Esophagus (tissue), 2 donors: ENCODE measurements around the gene FBXL20. TPM values are rescaled to one million over a fixed set of nuclear protein-coding genes. Genes with fewer than 3 reads are reported as not detected.

Experiments used
- H3K27ac ChIP-seq, 2 donors: one replicate each; pipeline ENCODE4 v1.5.1; 2013; ENCODE audit warnings: low read depth in 2 of 2, mild to moderate bottlenecking in 2 of 2, inconsistent platforms in 1 of 2, low read length in 1 of 2, moderate library complexity in 1 of 2
- H3K27me3 ChIP-seq, 2 donors: one replicate each; pipeline ENCODE4 v1.6.1; 2013; ENCODE audit warnings: low read length in 2 of 2, control low read depth in 1 of 2, mild to moderate bottlenecking in 1 of 2; ENCODE audit not compliant: insufficient read depth in 2 of 2, control insufficient read depth in 1 of 2
- H3K36me3 ChIP-seq, 2 donors: one replicate each; pipeline ENCODE4 v1.6.1; 2013; ENCODE audit warnings: low read length in 1 of 2; ENCODE audit not compliant: control insufficient read depth in 2 of 2, insufficient read depth in 2 of 2
- H3K4me1 ChIP-seq, 2 donors: one replicate each; pipeline ENCODE4 v1.6.1; 2013; ENCODE audit warnings: low read length in 1 of 2; ENCODE audit not compliant: control insufficient read depth in 2 of 2, insufficient read depth in 2 of 2
- H3K4me3 ChIP-seq, 2 donors: one replicate each; pipeline ENCODE4 v1.5.1; 2013; ENCODE audit warnings: low read length in 2 of 2, mild to moderate bottlenecking in 2 of 2, low read depth in 1 of 2, moderate library complexity in 1 of 2
- H3K9me3 ChIP-seq, 2 donors: one replicate each; pipeline ENCODE4 v1.6.1; 2013; ENCODE audit warnings: mild to moderate bottlenecking in 2 of 2, low read depth in 1 of 2, low read length in 1 of 2, moderate library complexity in 1 of 2; ENCODE audit not compliant: control insufficient read depth in 2 of 2, insufficient read depth in 1 of 2
- WGBS, 2 donors: extraction: QIAGEN DNeasy Blood & Tissue Kit; methylation state at CpG; one replicate each; pipeline ENCODE4 v1.1.7; 2013; 5-methylcytosine and 5-hydroxymethylcytosine counted together
- polyA plus RNA-seq, 2 donors: library from polyadenylated mRNA; stranded (reverse); fragments of 200-250 nt; gene quantifications; one replicate each; pipeline ENCODE4 v1.2.3, GENCODE V29; 2013
- donor health status: healthy with polysubstance abuse.
- donor health status: Bipolar disorder and iron deficiency.

The FBXL20 gene
- polyA plus RNA-seq, 2 donors: 2.3 to 3.8 TPM

DNA sequence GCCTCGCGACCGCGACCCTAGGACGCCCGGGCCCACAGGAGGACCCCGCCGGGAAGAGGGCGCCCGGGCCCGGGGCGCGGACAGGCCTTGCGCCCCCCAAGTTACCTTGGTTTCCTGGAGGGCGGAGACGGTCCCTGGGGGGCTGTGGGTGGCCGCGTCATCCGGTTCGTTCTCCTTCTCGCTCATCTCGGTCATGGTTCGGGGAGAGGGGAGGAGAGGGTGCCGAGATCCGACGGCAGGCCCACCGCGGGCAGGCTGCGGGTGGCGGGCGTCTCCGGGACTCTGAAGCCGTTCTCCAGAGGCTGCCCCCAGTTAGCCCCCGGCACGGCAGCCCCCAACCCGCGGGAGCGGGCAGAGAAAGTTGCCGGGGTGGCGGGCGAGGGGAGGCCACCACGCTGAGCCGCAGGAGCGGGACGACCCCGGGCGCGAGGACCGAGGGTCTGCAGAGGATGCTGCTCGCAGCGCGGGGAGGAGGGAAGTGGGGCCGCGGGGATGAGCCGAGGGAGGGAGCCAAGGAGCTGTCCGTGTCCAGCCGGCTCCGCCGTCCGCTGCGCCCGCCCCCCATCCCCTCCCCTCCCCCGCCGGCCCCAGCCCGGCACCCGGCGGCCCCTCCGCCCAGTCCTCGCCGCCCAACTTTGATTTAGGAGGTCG, 176.0 kb downstream of the FBXL20 start, which contains the start of gene STAC2:
TSS of gene STAC2 (minus strand) at position 638 of the 651 bp plus-strand sequence. CDS start at position 195, 443 bp downstream.
- Histone ChIP-seq H3K36me3 (no peaks in the 10 kb centered on the region), H3K4me1 (peaks cover 6% of the 10 kb centered on the region in 2 donors), H3K4me3 (peak within 1 kb of the TSS; percentile 25), H3K27ac (no peak within 1 kb of the TSS), H3K27me3 (peaks cover 0 to 11% of the 10 kb centered on the region in 2 donors), H3K9me3 (no peaks in the 10 kb centered on the region)
- 3% methylated on average over 35 to 71 of the region's 71 CpGs for WGBS, 2 donors

DNA sequence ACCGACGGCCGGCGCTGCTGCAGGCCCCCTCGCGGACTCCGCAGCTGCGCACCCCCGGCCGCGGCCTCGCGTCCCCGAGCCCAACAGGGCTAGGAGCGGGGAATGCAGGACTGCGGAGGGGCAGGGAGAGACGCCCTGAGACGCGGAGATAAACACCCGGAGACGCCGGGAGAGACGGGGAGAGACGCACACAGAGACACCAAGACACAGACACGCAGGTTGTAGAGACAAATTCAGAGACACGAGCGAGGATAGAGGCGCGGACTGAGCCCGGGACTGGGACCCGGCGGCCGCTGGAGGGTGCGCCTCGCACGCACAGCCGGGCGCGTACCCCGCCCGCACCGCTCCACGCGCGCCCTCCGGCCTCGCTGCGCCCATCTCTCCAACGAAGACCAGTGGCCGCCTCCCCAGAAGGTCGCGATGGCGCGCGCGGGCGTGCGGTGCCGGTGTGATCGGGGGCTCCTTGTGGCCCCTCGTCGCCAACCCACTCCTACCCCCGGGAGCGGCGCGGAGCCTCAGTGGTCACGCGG, 176.6 kb downstream of the FBXL20 start:
- 3% methylated on average over 55 to 68 of the region's 68 CpGs for WGBS, 2 donors
- Histone ChIP-seq H3K27me3 (peaks cover 0 to 11% of the 10 kb centered on the region in 2 donors), H3K4me3 (peak overlapping the region; percentile 25), H3K4me1 (peaks cover 6% of the 10 kb centered on the region in 2 donors), H3K36me3 (no peaks in the 10 kb centered on the region), H3K27ac (no peak overlapping the region), H3K9me3 (no peaks in the 10 kb centered on the region)

DNA sequence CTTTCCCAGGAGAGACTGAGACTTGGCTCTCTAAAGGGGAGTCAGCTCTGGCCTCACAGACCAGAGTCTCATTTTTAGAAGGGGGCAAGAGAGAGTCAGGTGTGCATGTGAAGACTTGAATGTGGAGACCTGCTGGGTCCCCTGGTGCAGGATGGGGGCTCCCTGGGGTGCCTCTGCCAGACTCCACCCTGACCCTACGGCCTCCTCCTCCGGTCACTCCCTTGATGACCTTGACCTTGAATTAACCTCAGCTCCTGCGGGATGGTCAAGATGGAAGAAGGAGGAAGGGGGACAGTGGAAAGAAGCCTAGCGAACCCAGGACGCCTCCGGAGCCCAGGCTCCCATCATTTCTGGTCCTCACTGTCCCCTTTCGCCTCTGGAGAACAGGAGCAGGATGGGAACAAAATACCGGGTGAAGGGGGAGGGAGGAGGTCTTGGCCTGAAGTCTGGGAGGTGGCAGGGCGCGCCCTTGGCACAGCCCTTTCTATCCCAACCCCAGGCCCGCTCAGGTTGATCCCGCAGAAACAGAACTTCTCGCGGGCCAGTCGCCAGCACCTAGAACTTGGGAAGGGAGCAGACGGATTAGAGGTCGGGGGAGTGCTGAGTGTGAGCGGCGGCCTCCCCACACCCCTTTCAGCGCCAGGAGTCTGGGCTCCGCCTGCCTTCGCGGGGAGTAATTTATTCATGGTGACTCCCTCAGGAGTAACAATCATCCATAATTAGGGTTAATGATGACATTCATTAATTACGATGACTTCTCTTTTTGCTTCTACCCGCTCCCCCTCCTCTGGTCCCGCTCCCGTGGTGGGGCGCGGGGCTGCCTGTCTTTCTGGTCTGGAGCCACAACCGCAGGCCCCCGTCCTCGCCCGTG, 177.3 kb downstream of the FBXL20 start:
- peak overlapping the region in 1 of 2 donors; percentile 25 for H3K4me3 ChIP-seq
- no peaks in the 10 kb centered on the region for H3K36me3 ChIP-seq
- 37 to 38% methylated on average over 30 to 33 of the region's 33 CpGs for WGBS, 2 donors
- peaks cover 6% of the 10 kb centered on the region in 2 donors for H3K4me1 ChIP-seq
- H3K27ac ChIP-seq: no peak overlapping the region
- H3K9me3 ChIP-seq: no peaks in the 10 kb centered on the region
- H3K27me3 ChIP-seq: peaks cover 0 to 11% of the 10 kb centered on the region in 2 donors

DNA sequence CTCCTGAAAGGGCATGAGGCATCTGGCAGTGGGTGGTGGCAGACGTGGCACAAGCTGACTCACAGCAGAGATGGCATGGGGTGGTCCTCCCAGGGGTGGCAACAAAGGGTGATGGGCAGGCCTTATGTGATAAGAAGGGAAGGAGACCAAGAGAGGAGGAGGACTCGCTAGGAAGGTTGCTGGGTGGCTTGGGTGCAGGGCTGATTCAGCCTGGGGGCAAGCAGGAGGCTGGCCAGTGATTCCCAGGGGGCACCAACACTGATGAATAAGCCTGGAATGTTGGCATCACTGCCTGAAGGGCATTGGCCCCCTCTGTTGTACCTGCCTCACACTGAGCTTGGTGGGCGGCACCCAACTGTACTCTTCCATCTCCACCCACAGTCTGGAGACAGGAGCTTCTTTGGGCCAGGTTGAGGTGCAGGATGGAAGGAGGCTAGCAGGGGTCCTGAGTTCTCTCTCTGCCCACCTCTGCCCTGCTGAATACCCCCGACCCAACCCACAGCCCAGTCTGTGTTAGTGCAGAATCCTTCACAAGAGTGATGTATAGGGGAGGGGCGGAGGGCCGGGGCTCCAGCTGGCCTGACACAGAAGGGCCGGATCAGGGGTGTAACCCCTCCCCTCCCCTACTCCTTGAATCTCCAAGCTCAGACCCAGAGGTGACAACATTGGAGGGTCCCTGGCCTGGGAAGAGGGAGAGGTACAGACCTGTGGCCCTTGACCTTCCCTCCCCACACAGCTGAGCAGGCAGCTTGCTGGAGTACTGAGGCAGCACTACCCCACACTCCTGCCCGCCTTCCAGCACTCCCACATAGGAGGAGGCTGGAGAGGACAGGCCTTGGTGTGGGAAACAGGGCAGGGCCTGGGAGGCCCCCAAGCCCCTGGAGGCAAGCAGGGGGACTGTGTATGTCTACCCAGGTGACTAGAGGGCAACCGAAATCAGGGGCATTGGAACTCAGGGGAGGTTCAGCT, 178.3 kb downstream of the FBXL20 start:
- H3K9me3 ChIP-seq: no peaks in the 10 kb centered on the region
- H3K27me3 ChIP-seq: peaks cover 0 to 11% of the 10 kb centered on the region in 2 donors
- no peak overlapping the region for H3K27ac ChIP-seq
- no peak overlapping the region for H3K4me3 ChIP-seq
- H3K4me1 ChIP-seq: peaks cover 6% of the 10 kb centered on the region in 2 donors
- 77 to 78% methylated on average over 9 of the region's 9 CpGs for WGBS, 2 donors
- H3K36me3 ChIP-seq: no peaks in the 10 kb centered on the region

DNA sequence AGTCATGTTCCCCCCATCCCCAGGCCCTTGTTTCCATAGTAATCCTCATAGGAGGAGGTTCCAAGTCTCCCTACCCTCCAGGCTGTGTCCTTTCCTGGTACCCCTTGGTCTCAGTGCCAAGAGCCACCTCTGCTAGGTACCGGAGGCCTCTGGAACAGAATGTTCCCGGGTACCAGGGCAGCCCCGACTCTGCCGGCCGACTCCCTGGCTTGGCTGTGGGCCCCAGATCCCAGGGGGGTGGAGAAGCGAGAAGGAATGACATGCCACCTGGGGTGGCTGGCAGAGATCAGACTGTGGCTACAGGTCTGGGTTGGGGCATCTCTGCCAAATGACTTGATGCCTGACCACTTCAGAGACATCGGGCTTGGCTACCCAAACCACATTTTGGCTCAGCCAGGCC, 179.3 kb downstream of the FBXL20 start:
- no peaks in the 10 kb centered on the region for H3K36me3 ChIP-seq
- no peak overlapping the region for H3K27ac ChIP-seq
- peaks cover 6% of the 10 kb centered on the region in 2 donors for H3K4me1 ChIP-seq
- no peak overlapping the region for H3K4me3 ChIP-seq
- peaks cover 0 to 11% of the 10 kb centered on the region in 2 donors for H3K27me3 ChIP-seq
- WGBS, 2 donors: 58 to 71% methylated on average over 7 of the region's 7 CpGs
- H3K9me3 ChIP-seq: no peaks in the 10 kb centered on the region

DNA sequence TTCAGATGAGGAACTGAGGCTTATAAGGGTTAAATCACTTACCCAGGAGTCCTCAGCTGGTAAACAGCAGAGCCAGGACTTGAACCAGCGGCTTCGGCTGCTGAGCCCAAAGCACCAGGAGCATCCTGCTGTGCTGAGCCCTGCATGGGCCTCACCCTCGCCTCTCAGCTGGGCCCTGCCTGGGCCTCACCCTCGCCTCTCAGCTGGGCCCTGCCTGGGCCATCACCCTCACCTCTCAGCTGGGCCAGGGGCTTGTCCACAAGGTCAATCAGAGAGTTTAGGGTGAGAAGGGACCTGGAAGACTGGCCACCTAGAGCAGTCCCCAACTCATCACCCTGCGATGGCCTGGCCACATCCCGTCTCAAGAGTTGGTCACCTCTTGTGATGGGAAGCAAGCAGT, 179.9 kb downstream of the FBXL20 start:
- H3K36me3 ChIP-seq: no peaks in the 10 kb centered on the region
- peaks cover 0 to 11% of the 10 kb centered on the region in 2 donors for H3K27me3 ChIP-seq
- H3K4me1 ChIP-seq: peaks cover 6% of the 10 kb centered on the region in 2 donors
- H3K9me3 ChIP-seq: no peaks in the 10 kb centered on the region
- H3K27ac ChIP-seq: no peak overlapping the region
- no peak overlapping the region for H3K4me3 ChIP-seq
- 91 to 94% methylated on average over 6 of the region's 6 CpGs for WGBS, 2 donors

DNA sequence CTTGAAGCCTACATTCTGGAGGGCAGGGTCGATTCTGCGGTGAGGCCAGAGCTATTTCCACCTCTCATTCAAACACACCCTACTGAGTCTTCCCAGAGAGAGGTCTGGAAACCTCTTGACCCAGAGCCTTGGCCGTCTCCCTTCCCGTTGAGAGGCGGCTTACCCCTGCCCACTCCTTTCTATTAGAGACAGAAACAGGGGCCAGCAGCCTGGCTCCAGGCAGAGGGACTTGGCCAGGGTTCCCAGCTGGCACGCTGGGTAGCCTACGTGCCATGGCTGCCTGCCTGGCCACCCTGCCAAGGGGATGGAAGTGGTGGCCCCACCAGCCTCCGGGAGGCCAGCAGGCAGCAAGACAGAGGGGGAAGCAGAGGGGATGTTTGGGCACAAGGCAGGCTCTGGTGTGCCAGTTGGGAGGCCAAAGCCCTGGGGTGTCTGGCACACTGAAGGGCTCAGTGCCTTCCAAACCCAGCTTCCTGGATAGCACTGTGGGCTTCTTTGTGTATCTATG, 181.7 kb downstream of the FBXL20 start:
- H3K4me1 ChIP-seq: no peaks in the 10 kb centered on the region
- no peaks in the 10 kb centered on the region for H3K36me3 ChIP-seq
- H3K9me3 ChIP-seq: no peaks in the 10 kb centered on the region
- no peak overlapping the region for H3K27ac ChIP-seq
- no peaks in the 10 kb centered on the region for H3K27me3 ChIP-seq
- WGBS, 2 donors: 46 to 55% methylated on average over 8 of the region's 8 CpGs
- no peak overlapping the region for H3K4me3 ChIP-seq

DNA sequence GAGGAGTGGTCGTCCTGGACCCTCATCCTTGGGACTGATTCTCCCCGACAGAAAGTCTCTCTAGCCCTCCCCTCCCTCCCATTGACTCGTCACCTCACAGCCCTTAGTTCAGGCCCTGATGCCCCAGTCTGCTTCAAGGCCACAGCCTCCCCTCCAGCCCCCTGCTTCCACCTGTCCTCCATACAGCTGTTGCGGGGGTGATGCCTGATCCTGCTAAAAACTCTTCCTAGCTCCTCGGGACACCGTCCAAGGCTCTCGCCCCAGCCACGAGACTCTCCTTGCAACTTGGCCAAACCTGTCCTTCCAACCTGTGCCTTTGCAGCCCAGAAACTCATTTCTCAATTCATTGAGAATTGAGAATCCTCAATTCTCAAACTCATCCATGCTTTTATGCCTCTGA, 182.5 kb downstream of the FBXL20 start:
- no peaks in the 10 kb centered on the region for H3K9me3 ChIP-seq
- WGBS, 2 donors: 54 to 57% methylated on average over 8 of the region's 8 CpGs
- H3K27me3 ChIP-seq: no peaks in the 10 kb centered on the region
- no peaks in the 10 kb centered on the region for H3K36me3 ChIP-seq
- H3K27ac ChIP-seq: no peak overlapping the region
- H3K4me3 ChIP-seq: no peak overlapping the region
- no peaks in the 10 kb centered on the region for H3K4me1 ChIP-seq
